Hepatocyte (in vitro differentiated cells): Measurements from ENCODE around the gene FNDC11.

ENCODE experiments used
- EZH2 ChIP-seq: fragments of 200-600 bp; sonication (generic); IDR thresholded peaks from 2 replicates; pipeline ENCODE4 v1.6.1; 2016; ENCODE audit warnings: antibody characterized with exemption, mild to moderate bottlenecking, borderline replicate concordance
- TF ChIP-seq, protein P1 (sequence below): fragments of 200-600 bp; sonication (generic); IDR thresholded peaks from 2 replicates; pipeline ENCODE4 v1.5.1; 2016; ENCODE audit warnings: antibody characterized with exemption, mild to moderate bottlenecking; ENCODE audit not compliant: poor library complexity

DNA sequence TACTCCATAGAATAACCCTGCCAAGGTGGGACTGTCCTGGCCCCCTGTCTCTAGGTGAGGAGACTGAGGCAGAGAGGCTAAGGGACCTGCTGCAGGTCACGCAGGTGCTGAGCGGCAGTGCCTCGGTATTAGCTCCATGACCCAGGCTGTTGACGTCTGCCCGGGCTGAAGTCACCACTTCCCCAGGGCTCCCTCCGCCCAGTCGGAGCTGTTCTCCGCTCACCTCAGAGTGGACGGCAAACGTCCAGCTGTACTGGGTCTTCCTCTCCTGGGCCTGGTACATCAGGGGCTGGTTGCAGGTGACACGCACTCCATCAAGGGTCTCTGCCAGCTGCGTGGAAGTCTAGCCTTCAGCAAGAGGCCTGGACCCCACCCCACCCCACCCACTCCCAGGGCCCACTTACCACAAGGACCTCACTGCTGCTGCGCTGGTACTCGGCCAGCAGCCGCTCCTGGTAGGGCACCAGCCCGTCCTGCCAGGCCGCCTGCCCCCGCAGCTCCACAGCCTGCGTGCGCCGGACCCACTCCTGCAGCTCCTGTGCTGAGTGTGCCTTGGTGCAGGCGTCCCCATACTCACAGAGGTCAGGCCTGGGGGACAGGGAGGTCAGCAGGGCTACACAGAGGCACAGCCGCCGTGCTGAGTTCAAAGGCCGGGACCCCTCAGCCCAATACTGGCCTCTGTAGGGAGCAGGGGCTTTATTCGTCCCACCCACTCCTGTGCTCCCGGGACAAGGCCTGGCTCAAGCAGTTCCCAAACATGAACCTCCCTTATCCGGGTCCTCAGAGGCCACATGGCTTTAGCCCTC is 16.5 kb downstream of the FNDC11 start:
- no peak for TF ChIP-seq EZH2
- TF ChIP-seq, protein P1, sequence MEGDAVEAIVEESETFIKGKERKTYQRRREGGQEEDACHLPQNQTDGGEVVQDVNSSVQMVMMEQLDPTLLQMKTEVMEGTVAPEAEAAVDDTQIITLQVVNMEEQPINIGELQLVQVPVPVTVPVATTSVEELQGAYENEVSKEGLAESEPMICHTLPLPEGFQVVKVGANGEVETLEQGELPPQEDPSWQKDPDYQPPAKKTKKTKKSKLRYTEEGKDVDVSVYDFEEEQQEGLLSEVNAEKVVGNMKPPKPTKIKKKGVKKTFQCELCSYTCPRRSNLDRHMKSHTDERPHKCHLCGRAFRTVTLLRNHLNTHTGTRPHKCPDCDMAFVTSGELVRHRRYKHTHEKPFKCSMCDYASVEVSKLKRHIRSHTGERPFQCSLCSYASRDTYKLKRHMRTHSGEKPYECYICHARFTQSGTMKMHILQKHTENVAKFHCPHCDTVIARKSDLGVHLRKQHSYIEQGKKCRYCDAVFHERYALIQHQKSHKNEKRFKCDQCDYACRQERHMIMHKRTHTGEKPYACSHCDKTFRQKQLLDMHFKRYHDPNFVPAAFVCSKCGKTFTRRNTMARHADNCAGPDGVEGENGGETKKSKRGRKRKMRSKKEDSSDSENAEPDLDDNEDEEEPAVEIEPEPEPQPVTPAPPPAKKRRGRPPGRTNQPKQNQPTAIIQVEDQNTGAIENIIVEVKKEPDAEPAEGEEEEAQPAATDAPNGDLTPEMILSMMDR, result no peak
